ENCODE measurements around the gene AHSP. TPM values are rescaled to one million over a fixed set of nuclear protein-coding genes. Genes with fewer than 3 reads are reported as not detected.

AHSP gene
- not detected in 2 replicates for total RNA-seq

GRCh38 chr16:31527734-31528274, at the start of gene AHSP:
Gene AHSP (plus strand): TSS chr16:31527900. CDS start chr16:31528140, 240 bp downstream.

GRCh38 chr16:31483081-31483480, 44.6 kb upstream of the AHSP start, which contains the start of gene SLC5A2:
Gene SLC5A2 (plus strand): TSS chr16:31483123. CDS start chr16:31483137, 14 bp downstream.

GRCh38 chr16:31507929-31508705, 19.6 kb upstream of the AHSP start, which contains the start of gene RUSF1:
Gene RUSF1 (minus strand): TSS chr16:31508391. CDS start chr16:31508373, 18 bp downstream.

Other genes starting within 250 kb of the AHSP start
- 0.34 TPM in 1 of 2 replicates, not detected in the other for gene ITGAX, start 172.7 kb upstream of the AHSP start, total RNA-seq
- gene ITGAD, start 134.6 kb upstream of the AHSP start, total RNA-seq, result not detected in 2 replicates
- gene COX6A2, start 99.5 kb upstream of the AHSP start, total RNA-seq, result not detected in 2 replicates
- gene ZNF843, start 85.1 kb upstream of the AHSP start, total RNA-seq, result under 0.01 and 0.26 TPM in 2 replicates
- gene ARMC5, start 68.4 kb upstream of the AHSP start, total RNA-seq, result 11.4 and 14.2 TPM in 2 replicates
- 29.8 and 30.9 TPM in 2 replicates for gene TGFB1I1, start 55.7 kb upstream of the AHSP start, total RNA-seq
- 0.11 TPM in 1 of 2 replicates, not detected in the other for gene SLC5A2, start 44.8 kb upstream of the AHSP start, total RNA-seq
- gene RUSF1, start 19.5 kb upstream of the AHSP start, total RNA-seq, result 23.6 and 26.5 TPM in 2 replicates

Data from dermis lymphatic vessel endothelial cell (primary cell).